GM19099 (cell line): ENCODE measurements around the gene HCRT.

ENCODE experiments used
- POLR2A ChIP-seq: IDR thresholded peaks from 3 replicates; pipeline ENCODE4 v1.6.1; 2011; ENCODE audit warnings: low read depth; ENCODE audit not compliant: insufficient read length; ENCODE audit errors: extremely low read depth

HCRT gene

DNA sequence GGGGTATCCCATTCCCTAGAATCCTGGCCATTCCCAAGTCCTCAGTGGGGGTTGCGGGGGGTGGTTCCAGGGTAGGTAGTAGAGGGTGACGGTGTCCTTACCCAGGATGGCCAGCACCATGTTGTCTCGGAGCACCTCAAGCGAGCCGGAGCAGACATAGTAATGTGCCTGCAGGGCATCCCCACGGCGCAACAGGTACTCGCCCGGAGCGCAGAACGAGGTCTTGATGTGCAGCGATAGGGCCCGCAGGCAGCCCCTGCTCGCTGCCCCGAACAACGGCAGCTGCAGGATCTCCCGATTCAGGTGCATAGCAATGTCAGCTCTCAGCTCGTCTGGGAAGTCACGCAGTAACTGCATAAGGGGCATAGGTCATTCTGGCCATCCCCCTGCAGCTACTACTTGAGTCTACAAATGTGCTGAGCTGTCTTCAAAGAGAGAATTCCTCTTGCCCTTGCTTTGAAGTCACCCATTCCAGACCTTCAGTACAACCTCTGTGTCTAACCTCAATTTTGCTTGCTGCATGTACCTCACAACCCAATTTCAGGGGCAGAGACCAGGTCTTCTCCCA, 19.0 kb downstream of the HCRT start:
- TF ChIP-seq POLR2A = no peak

DNA sequence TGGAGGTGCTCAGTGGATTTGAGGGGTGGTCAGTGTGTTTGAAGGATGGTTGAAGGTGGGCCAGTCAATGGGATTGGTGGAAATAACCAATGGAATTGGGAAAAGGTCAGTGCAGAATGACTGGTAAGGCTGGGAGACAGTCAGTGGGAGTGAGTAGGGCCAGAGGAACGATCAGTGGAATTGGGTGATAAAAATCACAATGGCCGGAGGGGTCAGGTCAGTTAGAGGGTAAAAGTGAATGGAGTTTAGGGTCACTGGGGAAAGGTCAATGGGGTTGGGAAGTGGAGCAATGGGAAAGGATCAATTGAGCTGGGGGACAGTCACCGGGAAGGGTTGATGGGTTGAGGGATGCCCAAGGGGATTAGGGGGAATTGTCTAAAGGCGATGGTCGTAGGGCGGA, 19.5 kb downstream of the HCRT start:
- no peak for TF ChIP-seq POLR2A

DNA sequence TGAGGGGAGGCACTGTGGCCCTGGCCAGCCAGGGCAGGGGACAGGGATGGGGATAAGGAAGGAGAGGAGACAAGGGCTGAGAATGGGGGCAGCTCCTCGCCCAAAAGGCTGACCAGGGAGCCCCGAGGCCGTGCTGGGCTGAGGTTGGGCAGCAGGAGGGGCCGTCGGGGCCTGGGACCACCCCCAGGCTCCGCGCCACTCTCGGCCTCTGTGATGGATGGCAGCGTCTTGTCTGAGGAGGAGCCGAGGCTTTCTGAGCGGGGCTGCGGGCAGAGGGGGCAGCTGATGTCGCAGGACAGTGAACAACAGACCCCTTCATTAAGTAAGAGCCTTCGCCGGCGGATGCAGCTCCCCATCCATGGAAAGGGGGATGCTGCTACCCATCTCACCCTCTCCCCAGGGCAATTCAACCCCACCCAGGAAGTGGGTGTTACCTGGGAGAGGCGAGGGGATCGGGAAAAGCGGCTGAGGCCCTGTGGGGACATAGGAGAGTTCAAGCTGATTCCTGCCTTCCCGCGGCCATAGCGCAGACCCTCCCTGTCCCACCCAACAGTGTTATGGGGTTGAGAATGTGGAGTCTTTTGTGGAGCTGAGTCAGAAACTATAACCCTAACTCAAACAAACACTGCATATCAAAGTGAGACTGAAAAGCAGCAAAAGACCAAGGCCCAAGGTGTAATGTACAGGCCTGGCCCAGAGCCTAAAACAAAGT, 21.4 kb downstream of the HCRT start:
- no peak for TF ChIP-seq POLR2A

DNA sequence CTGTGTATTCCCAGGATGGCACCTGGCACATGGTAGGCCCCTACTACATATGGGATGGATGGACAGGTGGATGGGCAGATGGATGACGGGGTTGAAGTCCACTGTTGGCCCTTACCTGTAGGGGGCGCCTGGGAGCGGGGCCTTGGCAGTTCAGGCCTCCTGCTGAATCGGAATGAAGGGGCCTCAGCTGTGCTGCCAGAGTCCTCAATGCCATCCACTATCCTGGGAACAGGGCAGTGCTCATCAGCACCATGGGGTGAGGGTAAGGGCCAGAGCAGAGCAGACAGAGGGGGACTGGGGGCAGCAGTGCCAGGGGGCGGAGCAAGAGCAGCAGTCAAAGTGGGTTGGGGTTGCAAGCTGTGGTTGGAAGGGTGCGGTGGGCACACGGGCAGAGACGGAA, 22.1 kb downstream of the HCRT start:
- no peak for TF ChIP-seq POLR2A

DNA sequence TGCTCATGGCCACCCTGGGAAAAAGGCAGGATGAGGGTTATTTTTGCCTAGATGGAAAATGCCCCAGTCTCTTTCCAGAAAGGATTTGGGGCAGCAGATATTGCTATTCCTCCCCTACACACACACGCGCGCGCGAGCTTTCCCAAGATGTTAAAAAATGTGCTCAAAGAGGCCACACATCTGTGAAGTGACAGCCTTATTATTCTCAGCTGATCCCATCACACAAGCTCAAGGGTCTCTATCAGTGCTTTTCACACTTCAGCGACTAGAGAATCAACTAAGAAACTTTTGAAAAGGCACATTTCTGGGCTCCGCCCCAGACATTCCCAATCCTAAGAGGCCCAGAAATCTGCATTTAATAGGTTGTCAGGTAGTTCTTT, 24.7 kb downstream of the HCRT start:
- no peak for TF ChIP-seq POLR2A

DNA sequence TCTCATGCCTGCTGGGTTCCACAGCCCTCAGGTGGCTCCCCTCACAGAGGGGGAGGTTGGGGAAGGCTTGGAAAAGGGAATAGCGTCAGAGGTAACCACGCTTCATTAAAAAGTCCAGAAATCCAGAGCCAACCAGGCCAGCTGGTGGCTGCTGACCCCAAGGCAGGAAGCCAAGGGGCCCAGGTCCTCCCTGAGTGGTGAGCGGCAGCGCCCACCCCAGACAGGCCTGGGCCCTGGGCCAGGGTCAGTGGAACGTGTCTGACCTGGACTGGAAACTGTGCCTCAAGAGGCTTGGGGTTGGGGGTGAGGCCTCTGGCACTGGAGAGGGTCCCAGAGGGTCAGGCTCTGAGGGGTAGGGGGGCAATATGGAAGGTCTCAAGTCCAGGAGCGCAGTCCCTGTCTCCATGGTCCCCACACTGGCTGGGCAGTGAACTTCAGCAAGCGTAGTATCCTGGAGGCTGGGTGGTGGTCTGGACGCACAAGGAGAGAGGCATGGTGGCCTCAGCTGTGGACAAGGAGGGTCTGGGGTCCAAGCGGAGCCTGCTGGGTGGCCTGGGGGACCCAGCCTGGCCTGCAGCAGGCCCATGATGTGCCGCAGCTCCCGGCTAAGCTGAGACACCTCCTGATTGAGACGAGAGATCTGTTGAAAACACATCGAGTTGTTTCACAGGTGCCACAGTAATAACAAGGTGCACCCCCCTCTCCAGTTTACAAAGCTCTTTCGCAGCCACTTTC, 25.3 kb downstream of the HCRT start:
- TF ChIP-seq POLR2A = no peak

DNA sequence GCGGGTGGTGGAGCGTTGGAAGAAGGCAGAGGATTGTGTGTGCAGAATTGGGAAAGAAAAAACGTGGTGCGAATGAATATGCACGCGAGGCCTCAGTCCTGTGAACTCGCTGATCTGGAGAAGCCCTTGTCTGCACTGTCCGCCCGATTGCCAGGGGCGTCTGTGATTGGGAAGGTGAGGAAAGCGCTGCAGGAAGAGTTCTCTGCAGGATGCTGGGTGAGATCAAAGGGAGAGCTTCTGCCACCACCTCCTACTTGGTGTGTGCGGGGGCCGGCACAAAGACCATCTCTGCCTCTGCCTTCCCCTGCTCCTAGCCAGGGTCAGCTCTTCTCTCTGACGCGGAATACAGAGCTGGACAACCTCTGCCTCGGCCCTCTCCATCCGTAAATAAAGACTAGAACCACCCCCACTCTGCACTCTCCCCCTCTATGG, 29.6 kb downstream of the HCRT start:
- TF ChIP-seq POLR2A = no peak

DNA sequence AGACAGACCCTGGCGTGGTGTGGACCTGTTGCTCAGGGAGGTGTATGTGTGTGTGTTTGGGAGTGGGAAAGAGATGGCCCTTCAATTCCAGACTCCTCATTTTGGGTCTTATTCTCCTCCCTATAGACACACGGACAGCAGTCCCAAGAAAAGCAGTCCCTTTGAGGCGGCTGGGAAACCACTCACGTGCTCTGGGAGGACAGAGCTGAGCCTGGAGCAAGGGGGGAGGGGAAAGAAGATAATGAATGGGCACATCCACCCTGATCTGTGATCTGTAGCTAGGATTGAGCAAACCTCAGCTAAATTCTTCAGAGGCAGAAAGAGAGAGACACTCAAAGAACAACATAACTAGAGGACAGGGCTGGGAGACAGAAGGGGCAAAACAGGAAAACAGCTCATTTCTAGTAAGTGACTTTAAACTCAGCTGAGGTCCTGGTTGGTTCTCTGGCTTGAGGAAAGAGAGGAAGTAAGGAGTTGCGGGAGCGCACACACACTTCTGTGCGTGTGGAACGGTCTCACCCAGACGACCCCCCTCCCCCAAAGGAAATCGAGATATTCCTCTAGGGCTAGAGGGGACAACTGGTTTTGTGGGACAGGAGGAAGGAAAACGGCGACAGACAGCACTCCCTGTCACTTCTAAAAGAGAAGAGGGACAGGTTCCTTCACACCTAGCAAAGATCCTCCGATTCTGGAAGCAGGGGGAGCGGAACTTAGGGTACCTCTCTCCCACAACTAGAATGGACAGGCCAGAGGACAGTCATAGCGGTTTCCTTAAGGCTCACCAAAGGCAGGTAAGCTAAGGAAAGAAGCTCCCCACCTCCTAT, 31.1 kb downstream of the HCRT start:
- TF ChIP-seq POLR2A = no peak

DNA sequence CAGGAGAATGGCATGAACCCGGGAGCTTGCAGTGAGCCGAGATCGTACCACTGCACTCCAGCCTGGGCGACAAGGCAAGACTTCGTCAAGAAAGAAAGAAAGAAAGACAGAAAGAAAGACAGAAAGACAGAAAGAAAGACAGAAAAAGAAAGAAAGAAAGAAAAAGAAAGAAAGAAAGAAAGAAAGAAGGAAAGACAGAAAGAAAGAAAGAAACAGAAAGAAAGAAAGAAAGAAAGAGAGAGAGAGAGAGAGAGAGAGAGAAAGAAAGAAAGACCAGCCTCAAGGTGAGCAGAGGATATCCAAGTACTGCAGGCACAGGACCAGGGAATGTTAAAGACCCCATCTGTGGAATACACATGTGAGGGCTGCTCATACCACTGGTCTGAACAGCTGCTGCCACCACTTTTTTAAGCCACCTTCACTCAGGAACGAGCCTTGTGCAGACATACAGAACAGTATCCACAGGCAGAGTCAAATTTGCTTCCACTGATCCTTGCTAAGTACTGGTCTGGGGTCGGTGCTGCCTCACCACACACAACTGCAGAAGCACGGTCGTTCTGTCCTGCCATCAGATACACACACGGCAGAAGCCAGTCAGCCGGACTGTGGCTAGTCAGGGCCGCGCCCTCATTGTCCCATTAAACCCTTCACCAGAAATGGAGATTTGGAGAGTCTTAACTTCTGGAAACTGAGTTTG, 38.2 kb downstream of the HCRT start:
- TF ChIP-seq POLR2A = no peak

DNA sequence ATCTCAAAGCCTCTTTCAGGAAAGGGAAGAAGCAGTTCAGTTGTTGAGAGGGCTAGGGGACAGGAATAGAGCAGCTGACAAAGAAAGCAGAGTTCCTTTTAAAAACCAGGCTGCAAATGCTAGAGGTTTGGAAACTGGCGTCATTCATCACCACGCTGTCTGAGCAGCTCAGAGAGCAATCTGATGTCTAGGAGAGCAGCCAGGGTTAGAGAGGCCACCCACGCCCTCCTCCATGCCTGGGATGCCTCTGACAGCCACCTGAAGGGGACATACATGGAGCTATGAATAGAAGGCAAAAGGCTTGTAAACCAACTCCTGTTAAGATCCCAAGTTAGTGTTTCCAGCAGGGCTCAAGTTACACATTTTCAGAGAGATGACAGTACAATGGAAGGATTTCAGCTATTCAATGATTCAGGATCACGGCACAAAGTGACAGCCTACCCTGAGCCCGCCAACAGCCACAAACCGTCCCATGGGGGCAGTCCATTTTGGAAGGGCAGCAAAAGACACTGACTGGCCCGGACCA, 42.8 kb downstream of the HCRT start:
- no peak for TF ChIP-seq POLR2A

DNA sequence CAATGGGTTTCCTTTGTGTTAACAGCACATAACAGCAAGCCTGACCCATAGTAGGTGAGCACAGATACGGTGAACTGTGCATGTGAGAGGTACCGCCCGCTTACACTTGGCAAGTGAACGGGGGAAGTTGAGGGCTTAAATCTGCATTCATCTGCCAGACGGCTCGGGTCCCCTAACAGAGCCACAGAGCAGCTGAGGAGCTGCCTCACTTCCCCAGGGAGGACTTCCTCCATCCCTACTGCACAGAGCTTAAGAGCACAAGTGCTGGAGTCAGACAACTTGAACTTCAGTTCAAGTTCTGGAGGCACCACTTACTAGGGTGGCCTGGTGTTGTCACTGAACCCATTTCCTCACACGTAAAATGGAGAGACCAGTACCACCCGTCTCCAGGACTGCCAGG, 43.9 kb downstream of the HCRT start:
- TF ChIP-seq POLR2A = no peak

DNA sequence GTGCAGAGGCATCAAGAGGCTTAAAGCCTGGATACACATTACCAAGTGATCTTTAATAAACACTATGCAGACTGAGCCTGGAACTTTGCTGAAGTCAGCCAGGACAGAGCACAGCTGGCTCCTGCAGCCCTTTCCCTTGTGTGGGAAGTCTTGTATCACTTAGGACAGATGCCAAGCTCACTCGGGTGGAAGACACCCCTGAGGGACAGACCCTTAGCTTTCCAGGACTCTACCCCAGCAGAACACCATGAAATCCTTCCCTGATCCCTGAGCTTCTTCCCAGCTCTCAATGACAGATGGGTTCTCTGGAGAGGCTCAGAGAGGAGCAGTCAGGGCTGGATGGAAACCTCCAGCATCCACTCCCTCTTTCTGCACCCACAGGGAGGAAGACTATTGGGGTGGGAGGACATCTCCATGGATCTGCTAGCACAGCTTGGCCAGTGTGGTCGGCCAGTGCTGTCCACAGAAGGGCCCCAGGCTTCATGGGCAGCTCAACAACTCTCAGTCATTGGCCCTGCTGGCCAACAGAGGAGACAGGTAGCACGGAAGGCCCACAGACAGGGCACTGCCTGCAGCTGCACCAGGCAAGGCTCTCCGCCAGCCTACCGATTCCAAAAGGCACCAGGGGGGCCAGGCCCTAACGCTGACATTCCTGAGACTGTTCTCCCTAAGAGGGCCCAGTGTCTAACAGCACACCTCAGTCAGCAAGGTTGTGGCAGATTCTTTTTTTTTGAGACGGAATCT, 46.3 kb downstream of the HCRT start:
- TF ChIP-seq POLR2A = no peak

DNA sequence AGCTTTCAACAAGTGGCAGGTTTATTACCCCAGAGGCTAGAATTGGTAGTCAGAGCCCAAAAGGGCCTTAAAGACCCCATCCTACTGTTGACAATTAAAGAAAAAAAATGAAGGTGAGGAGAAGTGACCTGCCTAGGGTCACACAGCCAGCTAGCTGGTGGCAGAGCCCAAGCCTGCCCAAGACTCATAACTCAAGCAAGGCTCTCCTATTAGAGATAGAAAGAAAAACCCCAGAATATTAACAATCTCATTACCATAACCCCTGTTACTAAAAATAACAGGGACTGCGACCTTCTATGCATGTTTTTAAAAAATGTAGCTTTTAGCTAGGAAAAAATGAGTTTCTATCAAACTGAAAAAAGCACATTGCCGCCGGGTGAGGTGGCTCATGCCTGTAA, 48.6 kb downstream of the HCRT start:
- TF ChIP-seq POLR2A = no peak
